Measurements from ENCODE around the gene SEMA3F.

GRCh38 chr3:50203113-50203808, 48.1 kb downstream of the SEMA3F start:
- no peak for TF ChIP-seq CTCF (IDR thresholded peaks at IDR 0.05)
- peak; percentile 38 for TF ChIP-seq POLR2A (IDR thresholded peaks at IDR 0.05)

All from right lobe of liver (tissue), 4 donors.